Measurements from ENCODE around the gene ERFE. TPM values are rescaled to one million over a fixed set of nuclear protein-coding genes. Genes with fewer than 3 reads are reported as not detected.

The ERFE gene
- total and polyA plus RNA-seq, 2 of the 13 experiments (the other 11 are each of a cell fraction or from before 2014, with no cell fraction given): 0.09 TPM; not detected in 1

DNA sequence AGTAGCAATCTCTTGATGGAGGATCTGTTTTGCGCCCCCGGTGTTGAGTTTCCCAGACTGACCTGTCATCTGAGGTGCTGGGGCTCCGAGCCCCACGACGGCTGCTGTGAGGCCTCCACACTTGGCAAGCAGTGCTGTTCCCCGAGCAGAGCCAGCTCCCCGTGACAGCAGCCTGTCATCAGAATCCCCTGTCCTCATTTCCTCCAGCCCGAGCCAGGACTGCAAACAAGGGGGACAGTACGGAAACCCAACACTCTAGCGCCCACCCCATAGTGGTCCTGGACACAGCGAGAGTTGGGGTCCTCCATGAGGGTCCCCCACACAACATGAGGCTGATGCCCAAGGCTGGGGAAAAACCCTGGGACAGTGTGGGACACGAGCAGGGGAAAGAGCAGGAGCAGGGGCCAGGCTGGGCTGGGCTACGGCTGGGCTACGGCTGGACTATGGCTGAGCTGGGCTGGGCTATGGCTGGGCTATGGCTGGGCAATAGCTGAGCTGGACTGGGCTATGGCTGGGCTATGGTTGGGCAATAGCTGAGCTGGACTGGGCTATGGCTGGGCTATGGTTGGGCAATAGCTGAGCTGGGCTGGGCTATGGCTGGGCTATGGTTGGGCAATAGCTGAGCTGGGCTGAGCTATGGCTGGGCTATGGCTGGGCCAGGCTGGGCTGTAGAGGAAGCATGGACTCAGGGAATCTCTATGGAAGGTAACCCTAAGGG, 21.8 kb upstream of the ERFE start (continued):
- TF ChIP-seq, protein P1, sequence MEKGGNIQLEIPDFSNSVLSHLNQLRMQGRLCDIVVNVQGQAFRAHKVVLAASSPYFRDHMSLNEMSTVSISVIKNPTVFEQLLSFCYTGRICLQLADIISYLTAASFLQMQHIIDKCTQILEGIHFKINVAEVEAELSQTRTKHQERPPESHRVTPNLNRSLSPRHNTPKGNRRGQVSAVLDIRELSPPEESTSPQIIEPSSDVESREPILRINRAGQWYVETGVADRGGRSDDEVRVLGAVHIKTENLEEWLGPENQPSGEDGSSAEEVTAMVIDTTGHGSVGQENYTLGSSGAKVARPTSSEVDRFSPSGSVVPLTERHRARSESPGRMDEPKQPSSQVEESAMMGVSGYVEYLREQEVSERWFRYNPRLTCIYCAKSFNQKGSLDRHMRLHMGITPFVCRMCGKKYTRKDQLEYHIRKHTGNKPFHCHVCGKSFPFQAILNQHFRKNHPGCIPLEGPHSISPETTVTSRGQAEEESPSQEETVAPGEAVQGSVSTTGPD (CRISPR knock-in tag; IDR thresholded peaks at IDR 0.05): peak; percentile 97
- TF ChIP-seq ZMYM3 (CRISPR knock-in tag; IDR thresholded peaks at IDR 0.05) (peak; percentile 75), KLF11 (CRISPR knock-in tag; IDR thresholded peaks at IDR 0.05) (no peak), MTA3 (CRISPR knock-in tag; IDR thresholded peaks at IDR 0.05) (no peak), TRIM24 (CRISPR knock-in tag; IDR thresholded peaks at IDR 0.05) (peak; percentile 20; the same call in 1 of the 2 replicates), SOX6 (IDR thresholded peaks at IDR 0.05) (no peak), SOX6 (CRISPR knock-in tag; IDR thresholded peaks at IDR 0.05) (peak; percentile 21; the same call in 1 of the 2 replicates), ZNF614 (CRISPR knock-in tag; IDR thresholded peaks at IDR 0.05; ENCODE audit: borderline replicate concordance) (no peak), TSC22D2 (CRISPR knock-in tag; IDR thresholded peaks at IDR 0.05; ENCODE audit: borderline replicate concordance) (no peak), SRF (IDR thresholded peaks at IDR 0.05; ENCODE audit: low read depth, low read length) (no peak), ZBTB8A (CRISPR knock-in tag; IDR thresholded peaks at IDR 0.05; ENCODE audit: borderline replicate concordance, low read depth) (peak; percentile 83; the same call in 1 of the 2 replicates), ZNF317 (CRISPR knock-in tag; IDR thresholded peaks at IDR 0.05) (no peak), IKZF4 (CRISPR knock-in tag; IDR thresholded peaks at IDR 0.05; ENCODE audit: borderline replicate concordance, low read depth, not compliant biosample characterization) (no peak), ZBTB38 (CRISPR knock-in tag; IDR thresholded peaks at IDR 0.05) (0 out of 2 replicates have a peak, but pooled peaks have one; percentile 49), GZF1 (CRISPR knock-in tag; IDR thresholded peaks at IDR 0.05) (no peak), CEBPG (CRISPR knock-in tag; IDR thresholded peaks at IDR 0.05) (peak; percentile 89), ZNF549 (CRISPR knock-in tag; IDR thresholded peaks at IDR 0.05) (no peak), EP300 (IDR thresholded peaks at IDR 0.05; ENCODE audit: low read depth in 2 of 2, low read length in 2 of 2) (peak in 1 of 2 experiments; percentile 97; a peak in 1 of 4 replicates), EP300 (CRISPR knock-in tag; IDR thresholded peaks at IDR 0.05; ENCODE audit: borderline replicate concordance) (no peak; the same call in 1 of the 2 replicates), NR2C2 (CRISPR knock-in tag; IDR thresholded peaks at IDR 0.05; ENCODE audit: borderline replicate concordance) (peak; percentile 40; the same call in 1 of the 2 replicates), JUND (CRISPR knock-in tag; IDR thresholded peaks at IDR 0.05) (peak; percentile 70; the same call in 1 of the 2 replicates), ZMYM2 (CRISPR knock-in tag; IDR thresholded peaks at IDR 0.05) (no peak)
- TF ChIP-seq, protein P2, sequence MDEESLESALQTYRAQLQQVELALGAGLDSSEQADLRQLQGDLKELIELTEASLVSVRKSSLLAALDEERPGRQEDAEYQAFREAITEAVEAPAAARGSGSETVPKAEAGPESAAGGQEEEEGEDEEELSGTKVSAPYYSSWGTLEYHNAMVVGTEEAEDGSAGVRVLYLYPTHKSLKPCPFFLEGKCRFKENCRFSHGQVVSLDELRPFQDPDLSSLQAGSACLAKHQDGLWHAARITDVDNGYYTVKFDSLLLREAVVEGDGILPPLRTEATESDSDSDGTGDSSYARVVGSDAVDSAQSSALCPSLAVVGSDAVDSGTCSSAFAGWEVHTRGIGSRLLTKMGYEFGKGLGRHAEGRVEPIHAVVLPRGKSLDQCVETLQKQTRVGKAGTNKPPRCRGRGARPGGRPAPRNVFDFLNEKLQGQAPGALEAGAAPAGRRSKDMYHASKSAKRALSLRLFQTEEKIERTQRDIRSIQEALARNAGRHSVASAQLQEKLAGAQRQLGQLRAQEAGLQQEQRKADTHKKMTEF (CRISPR knock-in tag; IDR thresholded peaks at IDR 0.05): no peak
- TF ChIP-seq, protein P3, sequence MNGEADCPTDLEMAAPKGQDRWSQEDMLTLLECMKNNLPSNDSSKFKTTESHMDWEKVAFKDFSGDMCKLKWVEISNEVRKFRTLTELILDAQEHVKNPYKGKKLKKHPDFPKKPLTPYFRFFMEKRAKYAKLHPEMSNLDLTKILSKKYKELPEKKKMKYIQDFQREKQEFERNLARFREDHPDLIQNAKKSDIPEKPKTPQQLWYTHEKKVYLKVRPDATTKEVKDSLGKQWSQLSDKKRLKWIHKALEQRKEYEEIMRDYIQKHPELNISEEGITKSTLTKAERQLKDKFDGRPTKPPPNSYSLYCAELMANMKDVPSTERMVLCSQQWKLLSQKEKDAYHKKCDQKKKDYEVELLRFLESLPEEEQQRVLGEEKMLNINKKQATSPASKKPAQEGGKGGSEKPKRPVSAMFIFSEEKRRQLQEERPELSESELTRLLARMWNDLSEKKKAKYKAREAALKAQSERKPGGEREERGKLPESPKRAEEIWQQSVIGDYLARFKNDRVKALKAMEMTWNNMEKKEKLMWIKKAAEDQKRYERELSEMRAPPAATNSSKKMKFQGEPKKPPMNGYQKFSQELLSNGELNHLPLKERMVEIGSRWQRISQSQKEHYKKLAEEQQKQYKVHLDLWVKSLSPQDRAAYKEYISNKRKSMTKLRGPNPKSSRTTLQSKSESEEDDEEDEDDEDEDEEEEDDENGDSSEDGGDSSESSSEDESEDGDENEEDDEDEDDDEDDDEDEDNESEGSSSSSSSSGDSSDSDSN (CRISPR knock-in tag; IDR thresholded peaks at IDR 0.05): peak; percentile 69
- TF ChIP-seq, protein P4, sequence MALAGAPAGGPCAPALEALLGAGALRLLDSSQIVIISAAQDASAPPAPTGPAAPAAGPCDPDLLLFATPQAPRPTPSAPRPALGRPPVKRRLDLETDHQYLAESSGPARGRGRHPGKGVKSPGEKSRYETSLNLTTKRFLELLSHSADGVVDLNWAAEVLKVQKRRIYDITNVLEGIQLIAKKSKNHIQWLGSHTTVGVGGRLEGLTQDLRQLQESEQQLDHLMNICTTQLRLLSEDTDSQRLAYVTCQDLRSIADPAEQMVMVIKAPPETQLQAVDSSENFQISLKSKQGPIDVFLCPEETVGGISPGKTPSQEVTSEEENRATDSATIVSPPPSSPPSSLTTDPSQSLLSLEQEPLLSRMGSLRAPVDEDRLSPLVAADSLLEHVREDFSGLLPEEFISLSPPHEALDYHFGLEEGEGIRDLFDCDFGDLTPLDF (CRISPR knock-in tag; IDR thresholded peaks at IDR 0.05): no peak

All from HepG2 (cell line).